HG02852 (cell line): ENCODE data around the gene MCOLN1.

Source experiments
- ATAC-seq: cut with Tn5 transposase; IDR thresholded peaks from one replicate; pipeline ENCODE4 v1.9.1; 2021; ENCODE audit warnings: mild to moderate bottlenecking, moderate library complexity; ENCODE audit not compliant: unreplicated experiment

Gene MCOLN1

GRCh38 chr19:7522072-7522922, at the start of gene MCOLN1:
Gene MCOLN1, plus strand, starts transcription at chr19:7522624. Its CDS starts 127 bp downstream, at chr19:7522751.
- ATAC-seq = peak; percentile 74

GRCh38 chr19:7475665-7476064, 46.8 kb upstream of the MCOLN1 start:
- ATAC-seq = no peak

- ATAC-seq = no peak
Observed at GRCh38 chr19:7476241-7476640, 46.2 kb upstream of the MCOLN1 start.

GRCh38 chr19:7476777-7477494, 45.5 kb upstream of the MCOLN1 start:
- ATAC-seq = no peak

GRCh38 chr19:7477758-7478157, 44.7 kb upstream of the MCOLN1 start:
- no peak for ATAC-seq

- ATAC-seq = no peak
Observed at GRCh38 chr19:7478173-7478842, 44.1 kb upstream of the MCOLN1 start.

- no peak for ATAC-seq
Observed at GRCh38 chr19:7478843-7479227, 43.6 kb upstream of the MCOLN1 start.

GRCh38 chr19:7480222-7480969, 42.0 kb upstream of the MCOLN1 start:
- no peak for ATAC-seq

GRCh38 chr19:7480970-7481255, 41.5 kb upstream of the MCOLN1 start:
- ATAC-seq = no peak

GRCh38 chr19:7482584-7483439, 39.6 kb upstream of the MCOLN1 start:
- ATAC-seq = no peak

GRCh38 chr19:7483720-7484201, 38.7 kb upstream of the MCOLN1 start:
- ATAC-seq = no peak

- ATAC-seq = no peak
Observed at GRCh38 chr19:7486923-7487322, 35.5 kb upstream of the MCOLN1 start.

GRCh38 chr19:7488736-7489353, 33.6 kb upstream of the MCOLN1 start, which contains the start of gene PEX11G:
Gene PEX11G, minus strand, starts transcription at chr19:7489035. Its CDS starts 25 bp downstream, at chr19:7489010.
- peak; percentile 69 for ATAC-seq

GRCh38 chr19:7489609-7490044, 32.8 kb upstream of the MCOLN1 start:
- no peak for ATAC-seq

- ATAC-seq = no peak
Observed at GRCh38 chr19:7492142-7492541, 30.3 kb upstream of the MCOLN1 start.

- ATAC-seq = no peak
Observed at GRCh38 chr19:7492558-7492957, 29.9 kb upstream of the MCOLN1 start.

- ATAC-seq = no peak
Observed at GRCh38 chr19:7494416-7495098, 27.9 kb upstream of the MCOLN1 start.

GRCh38 chr19:7497292-7497691, 25.1 kb upstream of the MCOLN1 start:
- ATAC-seq = no peak
